HG02678 (cell line): ENCODE results near the gene VSTM2L.

ENCODE experiments used
- ATAC-seq: cut with Tn5 transposase; IDR thresholded peaks from one replicate; pipeline ENCODE4 v1.9.1; 2021; ENCODE audit warnings: mild to moderate bottlenecking, moderate library complexity; ENCODE audit not compliant: unreplicated experiment

VSTM2L gene

GRCh38 chr20:37986873-37987601 is 84.1 kb downstream of the VSTM2L start:
- no peak for ATAC-seq

- ATAC-seq: no peak
Observed at GRCh38 chr20:37987602-37988290, 84.8 kb downstream of the VSTM2L start.

GRCh38 chr20:37988306-37988954 is 85.5 kb downstream of the VSTM2L start:
- ATAC-seq: no peak

GRCh38 chr20:37989601-37990295 is 86.8 kb downstream of the VSTM2L start:
- ATAC-seq: no peak

GRCh38 chr20:37990571-37991151 is 87.7 kb downstream of the VSTM2L start:
- peak; percentile 92 for ATAC-seq

- ATAC-seq: no peak
Observed at GRCh38 chr20:37991157-37991866, 88.4 kb downstream of the VSTM2L start.

- no peak for ATAC-seq
Observed at GRCh38 chr20:37991908-37992307, 89.0 kb downstream of the VSTM2L start.

GRCh38 chr20:37992802-37993409 is 90.0 kb downstream of the VSTM2L start:
- no peak for ATAC-seq

- ATAC-seq: no peak
Observed at GRCh38 chr20:37994512-37994911, 91.6 kb downstream of the VSTM2L start.
